NCI-H1105 (cell line): ENCODE results near the gene TBX10.
"Not testable (repeated sequence)": the region's sequence is repeated elsewhere in the genome, so short reads cannot be mapped to it uniquely, and the experiment has no call there.

Source experiments
- DNase-seq: peaks from one replicate; lab custom pipeline; 2025; lab: John Stamatoyannopoulos, UW

Gene TBX10

DNA sequence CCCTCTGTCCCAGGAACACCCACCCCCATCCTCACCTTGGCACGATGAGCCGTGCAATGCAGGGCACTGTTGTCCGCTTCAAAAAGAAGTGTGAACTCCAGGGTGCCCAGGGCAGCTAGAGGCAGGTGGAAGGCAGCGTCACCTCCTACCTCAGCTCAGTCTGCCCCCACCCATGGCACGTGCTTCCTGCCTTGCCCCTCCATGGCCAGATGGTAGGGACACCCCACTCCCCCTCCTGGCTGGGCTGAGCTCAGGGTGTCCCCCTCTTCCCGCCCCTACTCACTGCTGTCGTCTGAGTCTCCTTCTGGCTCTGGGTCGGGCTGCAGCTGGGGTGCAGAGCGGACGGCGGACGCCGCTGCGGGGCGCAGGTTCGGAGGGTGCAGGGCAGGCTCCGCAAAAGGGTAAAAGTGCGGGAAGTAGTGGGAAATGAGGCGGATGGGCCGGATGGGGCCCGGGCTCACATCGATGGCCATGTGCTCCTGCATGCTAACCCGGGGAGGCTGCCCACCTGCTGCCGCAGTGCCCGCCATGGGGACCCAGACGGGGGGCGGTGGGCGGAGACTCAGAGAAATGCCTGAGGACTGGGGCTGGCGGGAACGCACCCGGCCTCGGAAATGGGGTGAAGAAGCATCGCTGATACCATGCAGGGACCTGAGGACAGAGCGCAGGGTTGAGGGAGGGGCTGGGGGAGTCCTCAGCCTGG lies 23.7 kb downstream of the TBX10 start:
- no peak for DNase-seq

DNA sequence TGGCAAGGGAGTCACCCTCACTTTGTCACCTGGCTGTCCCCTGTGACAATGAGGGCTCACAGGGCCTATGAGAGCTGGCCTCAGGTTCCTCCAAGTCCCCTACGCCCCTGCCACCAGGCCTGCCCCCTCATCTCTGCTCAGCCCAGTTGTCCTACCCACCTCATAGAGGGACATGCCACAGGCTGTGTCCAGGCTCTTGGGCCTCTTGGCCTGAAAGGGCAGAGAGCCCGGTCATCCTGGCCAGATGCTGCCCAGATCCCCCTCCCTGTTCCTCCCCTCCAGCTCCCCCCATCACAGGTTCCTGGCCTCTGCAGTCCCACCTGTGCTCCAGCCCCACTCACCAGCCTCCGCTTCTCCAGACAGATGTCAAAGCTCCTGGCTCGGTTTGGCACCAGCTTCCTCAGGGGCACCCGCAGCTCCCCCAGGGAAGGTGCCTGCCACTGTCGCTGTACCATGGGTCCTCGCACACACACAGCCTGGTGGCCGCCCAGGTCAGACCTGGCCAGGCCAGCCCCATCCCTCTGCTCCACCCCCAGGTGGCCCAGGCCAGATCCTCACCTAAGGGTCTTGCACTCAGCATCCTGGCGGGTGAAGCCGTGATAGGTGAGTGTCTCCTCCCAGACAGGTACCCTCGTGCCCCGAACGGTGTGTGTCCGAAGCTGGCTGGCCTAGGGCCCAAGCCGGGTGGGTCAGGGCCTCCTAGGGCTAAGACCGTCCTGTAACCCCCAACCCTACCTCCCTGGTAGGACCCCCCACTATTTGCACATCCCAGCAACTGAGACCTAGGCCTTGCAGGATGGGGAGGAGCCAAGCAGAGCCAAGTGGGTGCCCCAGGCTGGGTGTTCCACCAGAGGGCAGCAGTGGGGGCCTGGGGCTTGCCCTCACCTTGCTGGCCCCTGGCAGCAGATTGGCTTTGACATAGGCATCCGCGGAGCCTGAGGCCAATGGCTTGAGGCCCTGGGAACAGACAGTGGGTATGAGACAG lies 24.5 kb downstream of the TBX10 start:
- DNase-seq: peak; percentile 18

DNA sequence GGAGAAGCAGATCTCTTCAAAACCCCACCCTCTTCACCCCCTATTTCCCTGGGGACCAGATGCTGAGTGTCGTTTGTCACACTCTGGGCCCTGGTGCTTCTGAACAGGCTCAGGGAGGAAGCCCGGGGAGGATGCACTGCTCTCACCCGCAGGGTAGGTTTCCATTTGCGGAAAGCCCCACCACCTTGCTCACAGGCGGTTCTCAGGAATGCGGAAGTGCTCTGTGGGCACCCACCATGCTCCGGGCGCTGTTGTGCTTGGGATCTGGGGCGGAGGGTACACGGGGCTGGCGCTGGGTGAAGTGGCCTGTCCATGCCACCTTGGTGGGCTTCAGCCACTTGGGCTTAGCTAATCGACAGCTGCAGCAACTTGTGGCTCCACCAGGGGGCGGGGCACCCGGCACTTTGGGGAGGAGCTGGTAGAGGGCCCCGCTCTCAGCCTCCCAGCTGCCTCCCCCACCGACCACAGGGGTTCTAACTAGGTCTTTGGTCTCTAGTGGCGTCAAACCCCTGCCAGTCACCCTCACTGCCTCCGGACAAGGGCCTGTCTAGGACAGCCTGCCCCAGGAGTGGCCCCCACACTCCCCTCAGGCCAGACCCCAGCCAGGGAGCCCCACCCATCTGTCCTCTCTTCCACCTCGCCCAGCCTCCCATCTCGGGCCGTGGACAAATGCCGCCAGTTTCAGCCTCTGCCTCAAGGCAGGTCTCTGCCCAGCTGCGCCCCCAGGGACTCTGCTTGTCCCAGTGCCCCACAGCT lies 25.4 kb downstream of the TBX10 start:
- DNase-seq: peak; percentile 31

DNA sequence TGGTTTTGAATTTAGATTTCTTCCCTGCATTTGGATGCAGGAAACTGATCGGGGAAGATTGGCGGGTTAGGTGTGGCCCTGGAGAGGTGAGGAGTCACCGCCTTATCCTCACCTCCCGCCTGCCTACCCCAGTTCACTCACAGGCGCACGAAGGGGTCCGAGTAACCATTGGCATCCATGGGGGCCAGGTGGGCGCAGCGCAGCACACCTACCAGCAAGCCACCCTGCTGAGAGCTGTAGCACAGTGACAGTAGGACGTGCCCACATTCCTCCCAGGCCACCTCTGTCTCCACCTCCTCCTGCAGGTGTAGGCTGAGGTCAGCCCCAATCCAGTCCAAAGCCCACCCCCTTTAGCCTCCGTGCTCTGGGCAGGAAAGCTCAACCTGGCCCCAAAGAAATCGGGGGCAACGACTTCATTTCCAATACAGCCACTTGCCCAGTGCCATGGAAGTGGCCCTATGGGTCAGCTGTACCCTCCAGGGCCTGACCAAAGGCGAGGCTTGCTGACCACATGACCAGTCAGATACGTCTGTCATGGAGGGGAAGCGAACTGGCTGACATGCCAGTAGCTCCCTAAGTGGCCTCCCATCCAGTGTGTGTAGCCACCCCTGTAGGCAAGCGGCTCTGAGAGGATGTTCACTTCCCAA lies 26.1 kb downstream of the TBX10 start:
- no peak for DNase-seq

DNA sequence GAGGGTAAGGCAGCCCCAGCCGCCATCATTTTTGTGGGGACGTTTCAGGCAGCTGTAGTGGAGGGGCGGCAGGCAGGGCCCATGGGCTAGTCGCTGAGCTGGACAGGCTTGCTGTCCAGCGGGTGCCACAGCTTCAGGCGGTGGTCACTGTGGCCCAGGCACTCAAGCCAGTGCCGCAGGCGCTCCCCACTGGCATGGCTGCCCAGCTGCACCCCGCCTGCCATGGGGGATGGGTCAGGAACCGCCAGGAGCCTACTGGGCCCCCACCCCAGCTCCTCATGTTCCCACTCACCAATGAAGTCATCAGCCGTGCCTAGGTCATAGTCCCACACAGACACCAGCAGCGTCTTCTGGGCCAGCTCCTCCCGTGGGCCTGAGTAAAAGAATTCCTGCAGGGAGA lies 26.8 kb downstream of the TBX10 start:
- DNase-seq: no peak

DNA sequence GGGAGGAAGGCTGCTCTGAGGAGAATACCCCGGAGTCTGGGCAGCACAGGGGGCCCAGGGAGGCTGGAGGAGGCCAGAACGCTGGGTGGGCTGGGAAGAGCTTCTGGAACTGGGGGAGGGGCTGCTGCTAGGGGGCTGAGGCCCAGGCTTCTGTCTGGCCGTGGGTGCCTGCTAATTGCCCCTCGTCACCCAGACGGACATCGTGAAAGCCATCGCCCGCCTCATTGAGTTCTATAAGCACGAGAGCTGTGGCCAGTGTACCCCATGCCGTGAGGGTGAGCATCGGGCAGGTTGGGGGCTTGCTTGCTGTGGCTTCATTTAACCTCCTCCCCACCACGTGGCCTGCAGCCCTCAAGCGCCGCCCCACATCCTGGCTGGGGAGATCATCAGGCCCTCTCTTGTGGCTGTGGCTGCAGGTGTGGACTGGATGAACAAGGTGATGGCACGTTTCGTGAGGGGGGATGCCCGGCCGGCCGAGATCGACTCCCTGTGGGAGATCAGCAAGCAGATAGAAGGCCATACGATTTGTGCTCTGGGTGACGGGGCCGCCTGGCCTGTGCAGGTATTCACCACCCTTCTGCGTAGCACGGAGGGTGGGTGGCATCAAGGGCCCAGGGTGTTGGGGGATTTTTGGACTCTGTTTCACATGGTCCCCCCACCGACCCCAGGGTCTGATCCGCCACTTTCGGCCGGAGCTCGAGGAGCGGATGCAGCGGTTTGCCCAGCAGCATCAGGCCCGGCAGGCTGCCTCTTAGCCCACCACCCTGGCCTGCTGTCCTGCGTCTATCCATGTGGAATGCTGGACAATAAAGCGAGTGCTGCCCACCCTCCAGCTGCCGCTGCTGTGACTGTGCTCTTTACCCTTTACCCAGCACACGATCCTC lies 27.6 kb downstream of the TBX10 start:
- no peak for DNase-seq

DNA sequence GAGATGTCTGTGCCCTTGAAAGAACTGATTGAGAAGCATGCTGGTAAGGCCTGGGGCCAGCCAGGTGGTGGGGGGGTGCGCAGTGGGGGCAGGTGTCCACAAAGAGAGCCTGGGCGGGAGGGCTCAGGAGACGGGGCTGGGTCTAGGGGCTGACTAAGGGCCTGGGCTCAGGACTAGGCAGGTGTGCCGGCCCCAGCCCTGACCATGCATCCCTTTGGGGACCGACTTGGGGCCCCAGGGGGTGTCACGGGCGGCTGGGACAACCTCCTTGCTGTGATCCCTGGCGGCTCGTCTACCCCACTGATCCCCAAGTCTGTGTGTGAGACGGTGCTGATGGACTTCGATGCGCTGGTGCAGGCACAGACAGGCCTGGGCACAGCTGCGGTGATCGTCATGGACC lies 28.4 kb downstream of the TBX10 start:
- DNase-seq: no peak

DNA sequence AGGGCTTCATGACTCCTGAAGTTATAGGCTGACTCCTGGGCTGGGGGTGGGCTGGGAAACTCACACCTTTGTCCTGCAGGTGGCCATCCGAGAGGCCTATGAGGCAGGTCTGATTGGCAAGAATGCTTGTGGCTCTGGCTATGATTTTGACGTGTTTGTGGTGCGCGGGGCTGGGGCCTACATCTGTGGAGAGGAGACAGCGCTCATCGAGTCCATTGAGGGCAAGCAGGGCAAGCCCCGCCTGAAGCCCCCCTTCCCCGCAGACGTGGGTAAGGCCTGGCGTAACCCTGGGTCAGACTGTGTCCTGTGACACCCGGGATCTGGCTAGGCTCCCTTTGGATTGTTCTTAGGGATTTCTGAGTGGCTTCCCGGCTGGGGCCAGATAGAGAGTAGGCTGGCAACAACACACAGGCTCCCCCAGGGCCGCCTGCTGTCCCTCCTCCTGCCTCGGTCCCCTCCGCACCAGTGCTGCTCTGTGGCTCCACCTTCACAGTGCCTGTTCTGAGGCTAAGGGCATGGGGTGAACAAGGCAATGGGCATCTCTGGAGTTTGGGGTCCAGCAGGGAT lies 29.2 kb downstream of the TBX10 start:
- DNase-seq: no peak

DNA sequence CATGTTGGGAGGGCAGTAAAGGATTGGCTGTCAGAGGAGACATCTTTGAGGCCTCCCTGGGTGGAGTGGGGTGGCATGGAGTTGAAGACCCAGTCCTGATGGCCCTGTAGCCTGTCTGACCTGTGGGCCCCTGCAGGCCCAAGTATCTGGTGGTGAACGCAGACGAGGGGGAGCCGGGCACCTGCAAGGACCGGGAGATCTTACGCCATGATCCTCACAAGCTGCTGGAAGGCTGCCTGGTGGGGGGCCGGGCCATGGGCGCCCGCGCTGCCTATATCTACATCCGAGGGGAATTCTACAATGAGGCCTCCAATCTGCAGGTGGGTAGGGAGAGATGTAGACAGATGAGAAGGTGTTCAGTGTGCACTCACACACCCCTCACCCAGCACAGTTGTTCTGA lies 30.2 kb downstream of the TBX10 start:
- no peak for DNase-seq

DNA sequence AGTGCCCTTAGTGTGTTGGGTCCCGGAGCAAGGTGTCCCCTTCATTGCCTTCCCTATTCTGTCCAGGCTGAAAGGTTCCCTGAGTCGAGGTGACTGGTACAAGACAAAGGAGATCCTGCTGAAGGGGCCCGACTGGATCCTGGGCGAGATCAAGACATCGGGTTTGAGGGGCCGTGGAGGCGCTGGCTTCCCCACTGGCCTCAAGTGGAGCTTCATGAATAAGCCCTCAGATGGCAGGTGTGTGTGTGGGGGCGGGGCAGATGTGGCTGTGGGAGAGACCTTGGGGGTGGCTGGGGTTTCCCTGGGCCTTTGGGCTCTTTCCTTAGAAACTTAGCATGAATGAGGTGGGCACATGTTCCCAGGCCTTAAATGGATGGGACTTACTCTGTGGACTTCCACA lies 31.1 kb downstream of the TBX10 start:
- DNase-seq: no peak

DNA sequence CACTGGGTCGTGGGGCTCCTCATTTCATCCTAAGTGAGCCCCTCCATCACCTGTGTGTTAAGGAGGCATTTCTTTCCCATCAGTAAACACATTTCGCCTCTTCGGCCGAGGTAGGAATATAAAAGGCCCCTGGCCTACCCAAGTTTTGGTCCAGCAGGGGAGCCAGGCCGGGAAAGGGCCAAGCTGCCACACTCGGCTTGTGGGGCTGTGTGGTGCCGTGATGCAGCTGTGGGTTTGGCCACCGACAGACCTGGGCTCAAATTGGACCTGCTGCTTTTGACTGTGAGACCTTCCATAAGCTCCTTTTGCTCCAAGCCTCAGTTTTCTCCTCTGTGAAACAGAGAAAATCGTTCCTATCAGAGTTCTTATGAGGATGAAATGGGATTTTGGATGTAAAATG lies 32.1 kb downstream of the TBX10 start:
- no peak for DNase-seq

DNA sequence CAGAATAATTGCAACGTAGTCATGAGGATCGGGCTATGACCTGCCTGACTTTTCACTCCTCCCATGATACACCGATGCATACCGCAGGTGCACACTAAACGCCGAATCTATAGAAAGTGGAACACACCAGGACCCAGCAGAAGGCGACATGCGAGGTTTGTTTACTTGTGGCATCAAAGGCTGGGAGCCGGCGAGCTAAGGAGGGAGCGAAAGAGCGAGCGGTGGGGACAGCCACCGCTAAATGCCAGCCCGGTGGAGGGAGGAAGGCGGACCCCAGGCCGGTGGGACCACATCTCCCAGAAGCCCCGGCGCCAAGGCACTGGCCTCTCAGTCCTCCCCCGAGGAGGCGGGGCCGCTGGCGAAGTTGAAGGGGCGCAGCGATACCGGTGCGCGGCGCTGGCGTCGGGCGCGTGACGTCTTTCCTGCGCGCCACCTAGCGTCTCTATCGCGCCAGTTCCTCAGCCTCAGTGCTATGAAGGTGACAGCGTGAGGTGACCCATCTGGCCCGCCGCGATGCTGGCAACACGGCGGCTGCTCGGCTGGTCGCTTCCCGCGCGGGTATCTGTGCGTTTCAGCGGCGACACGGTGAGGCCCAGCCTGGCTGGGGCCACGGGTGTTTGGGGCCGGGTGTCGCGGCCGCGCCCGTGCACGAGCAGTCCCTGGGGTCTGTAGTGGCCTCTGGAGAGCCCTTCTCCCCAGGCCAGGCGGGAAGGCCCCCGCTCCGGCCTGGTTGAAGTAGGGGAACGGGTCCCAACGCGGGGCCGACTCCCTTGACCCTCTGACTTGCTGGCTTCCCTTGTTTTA lies 32.9 kb downstream of the TBX10 start, which contains the start of gene NDUFV1:
TSS of gene NDUFV1 (plus strand) at position 445 of the 804 bp plus-strand sequence. CDS start at position 514, 69 bp downstream.
- peak; percentile 96 for DNase-seq

DNA sequence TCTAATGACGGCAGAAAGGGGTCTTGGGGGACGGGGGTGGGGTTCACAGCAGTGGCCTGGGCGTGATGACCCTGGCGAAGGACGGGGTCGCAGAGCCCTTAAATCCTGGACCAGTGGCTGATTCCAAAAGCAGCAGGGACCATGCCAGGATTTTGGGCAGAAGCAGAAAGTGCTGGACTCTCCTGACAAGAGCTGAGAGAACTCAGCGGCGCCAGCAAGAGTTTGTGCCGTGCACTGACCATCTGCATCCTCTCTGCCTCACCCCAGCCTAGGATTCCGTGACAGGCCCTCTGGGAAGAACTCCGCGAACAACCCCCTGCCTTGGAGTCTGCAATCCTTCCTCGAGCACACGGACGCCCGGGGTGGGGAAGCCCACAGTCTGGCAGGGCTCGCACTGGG lies 33.5 kb downstream of the TBX10 start:
- no peak for DNase-seq

DNA sequence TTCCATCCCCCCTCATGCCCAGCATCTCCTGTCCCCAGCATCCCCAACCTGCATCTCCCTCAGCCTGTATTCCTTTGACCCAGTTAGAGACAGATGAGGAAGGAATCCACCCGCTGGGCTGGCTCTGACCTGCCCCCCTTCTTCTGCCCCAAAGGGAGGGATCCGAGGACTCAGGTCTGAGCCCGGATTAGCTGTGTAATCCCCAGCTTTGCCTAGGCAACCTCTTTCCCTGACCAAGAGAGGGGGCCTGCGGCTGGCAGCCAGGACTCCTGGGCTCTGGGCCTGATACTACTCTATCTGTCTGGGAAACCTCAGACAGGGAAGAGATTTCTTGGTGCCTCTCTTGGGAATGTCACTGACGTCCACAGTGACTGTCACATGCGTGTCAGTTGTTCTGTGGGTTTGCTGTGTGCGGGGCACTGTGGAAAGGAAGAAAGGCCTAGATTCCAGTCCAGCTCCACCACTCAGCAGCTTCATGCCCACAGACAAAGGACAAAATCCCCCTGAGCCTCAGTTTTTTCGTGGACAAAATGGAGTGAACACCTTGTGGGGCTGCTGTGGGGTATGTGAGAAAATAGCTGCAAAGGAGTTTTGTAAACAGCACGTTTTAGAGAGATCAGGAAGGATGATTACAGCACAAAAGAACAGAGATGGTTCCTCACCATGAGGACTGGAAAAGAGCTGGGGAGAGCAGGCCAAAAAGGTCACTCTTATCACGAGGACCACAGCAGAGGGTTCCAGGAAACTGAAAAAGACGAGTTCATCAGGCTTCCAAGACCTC lies 34.1 kb downstream of the TBX10 start:
- no peak for DNase-seq

DNA sequence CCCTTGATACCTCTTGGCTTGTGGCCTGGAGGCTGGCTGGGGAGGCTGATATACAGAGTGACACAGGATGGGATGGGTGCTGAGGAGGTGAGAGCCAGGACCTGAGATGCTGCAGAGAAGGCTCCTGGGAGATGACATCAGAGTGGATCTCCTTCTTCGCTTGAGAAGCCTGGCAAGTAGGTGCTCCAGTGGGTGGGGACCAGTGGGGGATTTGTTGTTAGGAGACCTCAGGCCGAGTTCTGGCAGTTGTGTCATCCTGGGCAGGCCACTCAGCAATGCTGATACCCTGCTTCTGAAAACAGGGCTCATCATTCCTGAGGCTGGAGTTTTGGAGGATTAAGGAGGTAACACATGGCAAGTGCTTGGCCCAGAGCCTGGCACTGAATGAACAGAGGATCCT lies 34.7 kb downstream of the TBX10 start:
- DNase-seq: no peak

DNA sequence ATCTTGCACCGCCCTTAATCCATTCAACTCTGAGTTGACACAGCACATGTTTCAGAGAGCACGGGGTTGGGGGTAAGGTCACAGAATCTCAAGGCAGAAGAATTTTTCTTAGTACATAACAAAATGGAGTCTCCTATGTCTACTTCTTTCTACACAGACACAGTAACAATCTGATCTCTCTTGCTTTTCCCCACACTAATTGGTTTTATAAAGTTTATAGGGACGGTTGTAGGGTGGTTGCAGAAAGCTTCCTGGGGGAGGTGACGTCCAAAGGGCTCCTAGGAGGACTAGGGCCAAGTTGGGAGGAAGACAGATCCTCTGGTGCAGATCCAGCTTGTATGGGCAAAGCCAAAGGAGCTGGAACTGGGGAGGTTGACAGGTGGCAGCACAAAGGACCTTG lies 35.4 kb downstream of the TBX10 start:
- DNase-seq: not testable (repeated sequence)

DNA sequence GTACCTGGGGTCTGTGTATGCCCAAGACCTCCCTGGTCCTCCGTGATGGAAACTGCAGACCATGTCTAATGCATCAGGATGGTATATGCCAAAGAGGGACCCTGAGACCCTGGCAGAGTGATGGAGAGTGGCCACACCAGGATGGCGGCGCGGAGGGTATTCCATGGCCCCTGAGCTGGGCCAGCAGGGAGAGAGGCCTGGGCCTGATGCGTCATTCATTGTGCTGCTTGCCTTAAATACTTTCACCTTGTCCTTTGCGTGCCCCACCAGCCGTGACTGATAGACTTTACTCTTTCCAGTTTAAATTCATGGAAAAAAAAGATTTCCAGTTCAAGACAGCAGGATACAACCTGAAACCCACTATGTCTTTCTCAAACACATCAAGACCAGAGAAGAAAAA lies 38.5 kb downstream of the TBX10 start:
- no peak for DNase-seq

DNA sequence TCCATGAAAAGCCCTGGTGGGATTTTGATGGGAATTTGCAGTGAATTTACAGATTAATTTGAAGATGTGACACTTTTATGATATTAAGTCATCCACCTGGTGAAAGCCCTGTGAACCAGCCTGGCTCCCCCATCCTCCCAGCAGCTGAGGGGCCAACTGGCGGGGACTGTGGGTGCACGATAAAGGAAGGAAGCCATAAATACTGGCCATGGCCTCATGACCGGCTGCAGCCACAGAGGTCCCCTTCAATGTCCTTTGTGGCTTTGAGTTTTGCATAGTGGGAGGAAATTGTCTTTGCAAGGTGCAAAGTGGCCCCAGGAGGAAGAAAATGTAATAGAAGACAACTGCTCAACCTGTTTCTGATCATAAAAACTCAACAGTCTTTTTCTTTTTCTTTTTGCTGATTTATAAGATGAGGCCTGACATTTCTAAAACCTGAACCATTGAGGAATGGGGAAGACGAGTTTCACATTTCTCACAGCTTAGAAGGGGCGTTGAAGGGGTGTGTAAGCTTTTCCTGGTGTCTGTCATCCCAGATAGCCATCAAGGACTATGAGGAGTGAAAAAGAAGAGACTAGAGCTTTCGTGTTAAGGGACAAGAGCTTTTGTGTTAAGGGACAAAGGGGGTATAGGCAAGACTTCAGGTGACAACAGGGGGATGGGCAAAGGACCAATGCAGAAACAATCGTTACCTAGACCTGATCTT lies 39.1 kb downstream of the TBX10 start:
- DNase-seq: no peak
